Stimulated activated CD4-positive, alpha-beta T cell treated with anti-CD3 and anti-CD28 coated beads, Interleukin-1b, Interleukin-23, amount 100 ng/mL, for 48 hours (primary cell): ENCODE measurements around the gene QRFP.

Source experiments
- DNase-seq: peaks from one replicate; pipeline ENCODE4 v3.0.0-alpha.2; 2020

Gene QRFP

GRCh38 chr9:130933114-130934046 is 36.8 kb upstream of the QRFP start:
- no peak for DNase-seq

GRCh38 chr9:130932255-130933079 is 35.9 kb upstream of the QRFP start:
- no peak for DNase-seq

- no peak for DNase-seq
Observed at GRCh38 chr9:130931508-130932254, 35.1 kb upstream of the QRFP start.

GRCh38 chr9:130930804-130931349 is 34.3 kb upstream of the QRFP start:
- no peak for DNase-seq

- DNase-seq = no peak
Observed at GRCh38 chr9:130930132-130930803, 33.7 kb upstream of the QRFP start.

GRCh38 chr9:130929571-130930038 is 33.0 kb upstream of the QRFP start:
- DNase-seq = no peak

- DNase-seq = no peak
Observed at GRCh38 chr9:130927995-130928900, 31.6 kb upstream of the QRFP start.

- DNase-seq = no peak
Observed at GRCh38 chr9:130927338-130927737, 30.7 kb upstream of the QRFP start.

- DNase-seq = no peak
Observed at GRCh38 chr9:130925050-130925678, 28.6 kb upstream of the QRFP start.

- DNase-seq = no peak
Observed at GRCh38 chr9:130924448-130924788, 27.8 kb upstream of the QRFP start.

GRCh38 chr9:130923611-130924447 is 27.2 kb upstream of the QRFP start:
- no peak for DNase-seq

- DNase-seq = no peak
Observed at GRCh38 chr9:130922893-130923610, 26.4 kb upstream of the QRFP start.

GRCh38 chr9:130921989-130922892 is 25.6 kb upstream of the QRFP start:
- no peak for DNase-seq

GRCh38 chr9:130921300-130921988 is 24.8 kb upstream of the QRFP start:
- no peak for DNase-seq

GRCh38 chr9:130920762-130921299 is 24.2 kb upstream of the QRFP start:
- DNase-seq = no peak

- DNase-seq = no peak
Observed at GRCh38 chr9:130920233-130920632, 23.6 kb upstream of the QRFP start.
